Measurements from ENCODE around the gene RAP1A.
"Not testable (repeated sequence)": the region's sequence is repeated elsewhere in the genome, so short reads cannot be mapped to it uniquely, and the experiment has no call there.

DNA sequence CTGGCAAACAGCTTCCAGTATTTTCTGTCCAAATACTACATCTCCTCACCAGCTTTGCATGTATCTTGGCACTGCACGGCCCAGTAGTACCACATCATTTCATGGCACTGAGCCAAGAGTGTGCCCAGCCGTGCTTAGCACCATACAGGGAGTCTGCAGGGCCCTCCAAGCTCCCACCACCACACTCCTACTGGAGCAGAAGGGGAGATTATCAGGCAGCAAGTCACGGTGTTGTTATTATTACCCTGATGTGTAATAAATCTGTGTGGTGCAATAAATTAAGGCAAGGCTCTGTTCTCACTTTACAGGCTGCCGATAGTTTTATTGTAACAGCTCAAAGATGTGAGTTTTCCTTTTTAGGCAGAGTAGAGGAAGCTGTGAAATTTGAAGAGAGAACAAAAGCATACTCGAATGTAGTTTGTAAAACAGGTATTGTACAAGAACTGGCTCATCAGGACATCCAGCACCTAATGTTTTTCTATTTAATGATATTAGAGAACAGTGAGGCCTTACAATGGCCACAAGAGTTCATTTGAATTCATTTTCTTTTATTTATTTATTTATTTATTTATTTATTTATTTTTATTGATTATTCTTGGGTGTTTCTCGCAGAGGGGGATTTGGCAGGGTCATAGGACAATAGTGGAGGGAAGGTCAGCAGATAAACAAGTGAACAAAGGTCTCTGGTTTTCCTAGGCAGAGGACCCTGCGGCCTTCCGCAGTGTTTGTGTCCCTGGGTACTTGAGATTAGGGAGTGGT lies 13.0 kb upstream of the RAP1A start:
- TF ChIP-seq, protein P1, sequence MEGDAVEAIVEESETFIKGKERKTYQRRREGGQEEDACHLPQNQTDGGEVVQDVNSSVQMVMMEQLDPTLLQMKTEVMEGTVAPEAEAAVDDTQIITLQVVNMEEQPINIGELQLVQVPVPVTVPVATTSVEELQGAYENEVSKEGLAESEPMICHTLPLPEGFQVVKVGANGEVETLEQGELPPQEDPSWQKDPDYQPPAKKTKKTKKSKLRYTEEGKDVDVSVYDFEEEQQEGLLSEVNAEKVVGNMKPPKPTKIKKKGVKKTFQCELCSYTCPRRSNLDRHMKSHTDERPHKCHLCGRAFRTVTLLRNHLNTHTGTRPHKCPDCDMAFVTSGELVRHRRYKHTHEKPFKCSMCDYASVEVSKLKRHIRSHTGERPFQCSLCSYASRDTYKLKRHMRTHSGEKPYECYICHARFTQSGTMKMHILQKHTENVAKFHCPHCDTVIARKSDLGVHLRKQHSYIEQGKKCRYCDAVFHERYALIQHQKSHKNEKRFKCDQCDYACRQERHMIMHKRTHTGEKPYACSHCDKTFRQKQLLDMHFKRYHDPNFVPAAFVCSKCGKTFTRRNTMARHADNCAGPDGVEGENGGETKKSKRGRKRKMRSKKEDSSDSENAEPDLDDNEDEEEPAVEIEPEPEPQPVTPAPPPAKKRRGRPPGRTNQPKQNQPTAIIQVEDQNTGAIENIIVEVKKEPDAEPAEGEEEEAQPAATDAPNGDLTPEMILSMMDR (conservative IDR thresholded peaks at IDR 0.05 in 1 of 2, IDR thresholded peaks at IDR 0.05 in 1 of 2; ENCODE audit: extremely low read depth in 1 of 2, insufficient read depth in 1 of 2, low read depth in 1 of 2, low read length in 2 of 2) = not testable (repeated sequence)
- TF ChIP-seq EZH2 (IDR thresholded peaks at IDR 0.05; ENCODE audit: borderline replicate concordance, low read length) = not testable (repeated sequence)
